NCI-H748 (cell line): Measurements from ENCODE around the gene KRT28.

ENCODE experiments used
- DNase-seq: peaks from one replicate; lab custom pipeline; 2025; ENCODE audit not compliant: unreplicated experiment; lab: John Stamatoyannopoulos, UW

KRT28 gene, protein sequence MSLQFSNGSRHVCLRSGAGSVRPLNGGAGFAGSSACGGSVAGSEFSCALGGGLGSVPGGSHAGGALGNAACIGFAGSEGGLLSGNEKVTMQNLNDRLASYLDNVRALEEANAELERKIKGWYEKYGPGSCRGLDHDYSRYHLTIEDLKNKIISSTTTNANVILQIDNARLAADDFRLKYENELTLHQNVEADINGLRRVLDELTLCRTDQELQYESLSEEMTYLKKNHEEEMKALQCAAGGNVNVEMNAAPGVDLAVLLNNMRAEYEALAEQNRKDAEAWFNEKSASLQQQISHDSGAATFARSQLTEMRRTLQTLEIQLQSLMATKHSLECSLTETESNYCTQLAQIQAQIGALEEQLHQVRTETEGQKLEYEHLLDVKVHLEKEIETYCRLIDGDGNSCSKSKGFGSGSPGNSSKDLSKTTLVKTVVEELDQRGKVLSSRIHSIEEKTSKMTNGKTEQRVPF

DNA sequence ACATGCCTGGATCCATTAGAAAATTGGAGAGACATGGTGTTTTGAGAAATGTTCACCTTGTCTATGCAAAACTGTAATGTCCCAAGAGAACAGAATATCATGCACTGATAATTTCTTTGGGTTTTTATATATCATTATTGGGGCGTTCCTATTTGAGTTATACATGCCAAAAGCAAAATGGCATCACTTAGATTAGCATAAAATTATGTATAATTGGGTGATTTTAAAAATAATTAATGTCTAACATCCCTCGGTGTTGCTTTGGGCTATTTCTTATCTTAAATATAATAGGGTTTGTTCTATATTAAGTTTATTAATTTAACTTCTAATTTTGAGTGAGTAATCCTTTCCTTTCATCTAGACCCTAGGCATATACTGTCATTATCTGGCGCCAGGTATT lies at the start of gene KRT28:
TSS of gene KRT28 (minus strand) at position 101 of the 400 bp plus-strand sequence. CDS start at position 35, 66 bp downstream.
- no peak for DNase-seq

DNA sequence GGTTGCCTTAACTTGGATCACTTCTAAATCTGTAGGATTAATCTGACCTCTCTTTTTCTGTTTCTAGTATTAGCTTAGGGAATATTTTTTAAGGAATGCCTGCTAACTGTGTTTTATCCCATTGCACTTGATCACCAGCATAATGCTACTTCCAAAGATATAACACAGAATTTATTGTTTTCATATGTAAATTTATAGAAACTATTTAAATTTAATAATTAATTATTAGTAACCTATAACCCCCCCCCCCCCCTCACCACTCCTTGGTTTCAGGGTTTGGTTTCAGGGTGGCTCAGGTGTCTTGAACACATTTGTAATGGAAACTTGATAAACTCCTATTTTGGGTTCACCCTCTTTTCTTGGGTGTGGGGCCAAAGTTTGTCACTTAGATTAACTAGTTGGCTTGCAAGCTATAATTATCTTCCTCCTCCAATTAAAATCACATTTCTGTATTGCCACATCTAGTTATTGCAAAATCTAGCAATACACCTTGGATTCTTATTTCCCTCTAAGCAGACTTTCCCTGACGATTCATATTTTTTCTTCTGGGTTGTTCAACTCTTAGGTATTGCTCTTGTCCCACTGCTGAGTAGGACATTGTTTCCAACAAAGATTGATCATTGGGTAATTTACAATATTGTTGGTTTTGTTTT lies 49.0 kb upstream of the KRT28 start:
- DNase-seq = no peak

DNA sequence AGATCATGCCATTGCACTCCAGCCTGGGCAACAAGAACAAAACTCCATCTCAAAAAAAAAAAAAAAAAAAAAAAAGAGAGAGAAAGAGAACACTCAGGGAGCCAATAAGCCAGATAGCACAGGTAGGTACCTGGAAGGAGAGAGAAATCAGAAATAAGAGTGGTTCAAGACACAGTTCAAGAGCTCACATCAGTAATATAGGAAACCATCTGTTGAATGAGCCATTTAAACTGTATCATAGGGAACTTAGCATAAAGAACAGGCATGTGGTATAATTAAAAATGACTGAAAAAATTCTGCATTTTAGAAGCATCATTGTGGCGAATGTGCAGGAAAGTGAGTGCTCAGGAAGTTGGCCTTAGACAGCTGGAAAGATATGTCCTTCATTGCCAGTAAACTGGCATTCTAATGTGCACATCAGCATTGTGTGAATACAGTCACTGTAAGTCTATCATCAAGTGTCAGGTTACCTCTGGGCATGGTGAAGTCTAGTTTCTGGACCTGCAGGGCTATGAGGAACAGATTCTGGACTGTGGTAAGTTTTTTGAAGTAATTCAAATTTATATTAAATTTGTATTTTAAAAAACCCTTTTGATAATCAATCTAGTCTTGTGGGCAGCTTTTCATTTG lies 46.9 kb upstream of the KRT28 start:
- peak; percentile 20 for DNase-seq

DNA sequence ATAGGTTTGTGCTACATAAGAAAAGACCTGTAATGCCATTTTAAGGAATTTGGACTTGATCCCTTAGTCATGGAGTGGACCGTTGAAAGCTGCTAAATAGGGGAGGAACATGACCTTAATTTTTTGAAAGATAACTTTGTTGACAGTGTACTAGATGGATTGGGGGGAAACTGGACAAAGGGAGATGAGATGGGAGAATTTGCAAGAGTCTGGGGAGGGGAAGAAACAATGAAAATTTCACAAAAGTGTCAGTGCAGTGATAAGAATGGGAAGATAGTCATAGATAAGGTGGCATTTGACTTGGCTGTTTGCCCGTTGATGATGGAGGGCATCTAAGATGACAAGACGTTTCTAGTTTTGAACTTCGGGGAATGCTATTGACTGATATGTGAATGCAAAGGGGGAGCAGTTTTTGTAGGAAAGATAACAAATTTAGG lies 44.9 kb upstream of the KRT28 start:
- DNase-seq = no peak

DNA sequence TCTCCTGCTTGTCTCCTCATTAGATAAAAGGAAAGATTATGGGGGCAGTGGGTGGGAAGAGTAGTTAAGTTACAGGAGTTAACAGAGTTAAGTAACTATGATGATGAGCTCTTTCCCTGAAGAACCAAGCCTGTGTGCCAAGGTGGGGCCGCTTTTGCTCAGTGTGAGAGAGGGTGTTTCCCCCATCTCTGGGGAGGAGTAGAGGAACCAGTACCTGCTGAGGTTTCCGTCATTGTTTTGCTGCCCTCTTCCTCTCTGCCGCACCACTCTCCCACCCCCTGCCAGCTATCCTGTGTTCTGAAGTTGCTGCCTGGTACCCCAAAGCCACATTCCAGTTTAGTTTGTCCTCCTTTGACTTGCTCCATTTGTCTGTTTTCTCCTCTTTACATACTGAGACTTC lies 43.5 kb upstream of the KRT28 start:
- DNase-seq = no peak

DNA sequence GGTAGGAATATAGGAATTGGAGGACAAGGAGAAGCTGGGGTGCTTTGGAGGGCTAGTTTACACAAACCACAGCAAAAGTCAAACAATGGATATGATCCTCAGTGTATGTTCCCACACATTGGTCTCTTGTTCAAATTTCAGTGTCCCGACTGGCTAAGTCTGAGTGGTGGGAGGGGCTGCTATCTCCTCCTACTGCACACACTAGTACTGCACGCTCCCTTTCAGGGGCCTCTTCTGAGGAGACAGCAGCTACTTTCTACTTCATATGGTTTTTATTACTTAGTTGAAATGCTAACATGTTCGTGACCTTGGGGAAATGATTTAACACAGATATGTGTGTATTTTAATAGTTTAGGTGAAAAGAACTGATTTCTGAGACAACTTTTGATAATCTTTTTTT lies 41.5 kb upstream of the KRT28 start:
- no peak for DNase-seq

DNA sequence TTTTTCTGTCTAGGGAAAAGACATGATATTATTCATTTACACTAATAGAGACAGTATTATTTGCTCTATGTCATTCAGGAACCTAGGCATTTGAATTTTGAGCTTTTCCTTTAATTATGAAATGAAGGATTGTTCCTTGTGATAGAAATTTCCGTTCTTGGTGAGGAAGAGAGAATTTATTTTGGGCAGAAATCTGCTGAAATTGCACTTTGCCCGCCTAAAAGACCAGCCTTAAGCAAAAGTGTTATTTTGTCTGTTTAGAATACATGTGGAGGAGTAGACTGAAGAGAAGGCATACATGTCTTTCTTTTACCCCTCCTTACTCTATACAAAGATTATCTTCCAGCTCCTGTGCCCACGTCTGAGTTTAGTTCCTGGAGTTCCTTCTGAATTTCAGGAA lies 39.4 kb upstream of the KRT28 start:
- no peak for DNase-seq

DNA sequence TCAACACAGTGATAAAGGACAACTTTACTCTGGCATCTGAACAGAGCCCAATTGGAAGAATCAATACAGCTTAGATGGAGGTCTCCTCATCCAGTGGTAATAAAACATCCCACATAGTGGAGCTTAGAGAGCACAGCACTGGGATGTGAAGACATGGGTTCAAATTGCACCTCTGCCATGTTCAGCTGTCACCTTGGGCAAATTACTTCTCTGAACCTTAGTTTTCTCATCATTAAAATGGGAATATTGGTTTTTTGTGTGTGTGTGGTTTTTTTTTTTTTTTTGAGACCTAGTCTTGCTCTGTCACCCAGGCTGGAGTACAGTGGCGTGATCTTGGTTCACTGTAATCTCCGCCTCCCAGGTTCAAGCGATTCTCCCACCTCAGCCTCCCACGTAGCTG lies 36.3 kb upstream of the KRT28 start:
- DNase-seq = no peak

DNA sequence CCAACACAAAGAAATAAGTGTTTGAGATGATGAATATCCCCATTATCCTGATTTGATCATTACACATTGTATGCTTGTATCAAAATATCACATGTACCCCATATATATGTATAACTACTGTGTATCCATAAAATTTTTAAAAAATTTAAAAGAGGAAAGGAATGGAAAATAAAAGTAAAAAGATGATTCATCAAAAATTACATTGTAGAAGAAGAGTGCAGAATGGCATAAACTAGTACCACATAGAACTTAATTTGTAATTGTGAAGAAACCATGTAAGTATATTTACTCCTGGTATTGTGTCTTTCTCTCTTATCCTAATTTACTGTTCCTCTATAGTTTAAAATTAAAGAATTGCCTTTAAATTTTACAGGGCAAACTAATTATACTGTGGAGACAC lies 34.1 kb upstream of the KRT28 start:
- DNase-seq = no peak

DNA sequence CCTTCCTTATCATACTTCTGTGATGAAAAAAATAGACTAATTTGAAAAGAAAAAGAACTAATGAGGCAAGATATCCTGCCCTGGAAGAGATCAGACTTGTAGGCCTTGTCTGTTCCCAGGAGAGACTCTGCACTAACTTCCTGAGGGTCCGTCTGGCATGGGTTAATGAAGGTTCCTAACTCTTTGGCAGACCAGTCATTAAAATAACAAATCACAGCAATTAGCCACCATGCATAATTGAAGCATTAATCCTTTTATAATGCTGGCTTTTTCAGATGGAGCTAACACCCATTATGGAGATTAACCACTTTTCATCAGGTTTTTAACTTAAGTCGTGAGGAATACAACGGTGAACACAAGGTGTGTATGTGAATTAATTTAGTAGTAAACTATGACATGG lies 33.1 kb upstream of the KRT28 start:
- DNase-seq = no peak

DNA sequence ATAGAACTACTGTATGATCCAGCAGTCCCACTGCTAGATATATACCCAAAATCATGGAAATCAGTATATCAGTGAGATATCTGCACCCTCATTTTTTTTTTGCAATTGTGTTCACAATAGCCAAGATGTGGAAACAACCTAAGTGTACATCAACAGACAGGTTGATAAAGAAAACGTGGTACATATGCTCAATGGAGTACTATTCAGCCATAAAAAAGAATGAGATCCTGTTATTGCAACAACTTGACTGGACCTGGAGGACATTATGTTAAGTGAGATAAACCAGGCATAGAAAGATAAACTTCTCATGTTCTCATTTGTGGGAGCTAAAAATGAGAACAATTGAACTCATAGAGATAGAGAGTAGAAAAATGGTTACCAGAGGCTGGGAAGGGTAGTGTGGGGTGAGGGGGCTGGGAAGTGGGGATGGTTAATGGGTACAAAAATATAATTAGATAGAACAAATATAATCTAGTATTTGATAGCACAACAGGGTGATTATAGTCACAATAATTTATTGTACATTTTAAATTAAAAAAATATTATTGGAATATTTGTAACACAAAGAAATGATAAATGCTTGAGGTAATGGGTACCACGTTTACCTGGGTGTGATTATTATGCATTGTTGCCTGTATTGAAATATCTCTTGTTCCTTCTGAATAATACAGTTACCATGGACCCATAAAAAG lies 30.5 kb upstream of the KRT28 start:
- DNase-seq = no peak

DNA sequence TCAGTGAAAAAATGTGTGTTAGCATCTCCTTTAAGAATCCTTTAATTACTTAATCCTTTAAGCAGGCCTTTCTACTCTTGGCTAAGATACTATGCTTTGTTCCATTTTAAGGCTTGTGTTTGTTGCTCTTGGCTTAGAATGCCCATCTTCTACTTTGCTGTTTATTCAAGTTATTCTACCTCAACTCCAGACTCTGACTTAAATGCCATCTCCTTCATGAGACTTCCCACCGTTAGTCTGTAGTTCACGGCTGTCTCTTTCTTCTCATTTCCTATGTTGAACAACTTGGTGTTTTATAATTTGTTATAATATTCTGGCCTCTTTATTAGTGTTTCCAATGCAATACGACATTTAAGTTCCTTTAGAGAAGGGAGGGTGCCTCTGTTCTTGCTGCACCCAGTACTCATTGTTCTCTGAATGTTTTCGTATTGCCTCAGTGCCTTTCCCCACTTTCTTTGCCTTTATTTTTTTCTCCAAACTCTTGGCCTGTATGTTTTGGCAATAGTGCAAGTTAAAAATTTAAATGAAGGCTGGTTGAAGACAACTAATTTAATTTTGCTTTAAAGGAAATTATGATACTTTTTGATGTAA lies 28.8 kb upstream of the KRT28 start:
- no peak for DNase-seq

DNA sequence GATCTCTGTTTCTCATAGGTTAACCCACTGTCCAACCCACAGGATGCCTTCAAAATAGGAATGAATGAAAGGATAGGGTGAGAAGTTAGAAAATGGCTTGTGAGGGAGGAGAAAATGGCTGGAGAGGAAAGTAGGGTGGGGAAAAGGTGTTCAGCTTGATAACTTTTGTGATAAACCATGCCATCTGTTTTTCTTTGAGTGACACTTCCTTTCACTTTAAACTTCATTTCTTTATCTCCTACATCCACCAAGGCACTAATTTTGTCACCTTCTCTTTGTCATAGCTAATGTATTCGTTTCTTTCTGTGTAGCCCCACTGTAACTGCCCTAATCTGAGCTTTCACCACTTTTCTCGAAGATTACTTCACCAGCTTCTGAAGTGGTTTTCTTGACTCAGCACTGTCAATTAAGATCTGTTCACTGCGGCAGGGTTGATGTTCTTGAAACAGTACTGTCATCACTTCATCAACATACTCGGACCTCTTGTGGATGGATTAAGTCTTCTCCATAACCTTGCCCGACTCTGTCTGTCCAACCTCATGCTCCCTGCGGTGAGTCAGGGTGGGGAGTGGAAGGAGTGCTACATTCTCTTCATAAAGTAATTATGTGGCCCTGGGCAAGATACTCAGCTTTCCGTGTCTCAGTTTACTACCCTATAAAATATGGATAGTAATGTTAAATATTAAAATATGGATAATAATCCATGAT lies 28.1 kb upstream of the KRT28 start:
- no peak for DNase-seq

DNA sequence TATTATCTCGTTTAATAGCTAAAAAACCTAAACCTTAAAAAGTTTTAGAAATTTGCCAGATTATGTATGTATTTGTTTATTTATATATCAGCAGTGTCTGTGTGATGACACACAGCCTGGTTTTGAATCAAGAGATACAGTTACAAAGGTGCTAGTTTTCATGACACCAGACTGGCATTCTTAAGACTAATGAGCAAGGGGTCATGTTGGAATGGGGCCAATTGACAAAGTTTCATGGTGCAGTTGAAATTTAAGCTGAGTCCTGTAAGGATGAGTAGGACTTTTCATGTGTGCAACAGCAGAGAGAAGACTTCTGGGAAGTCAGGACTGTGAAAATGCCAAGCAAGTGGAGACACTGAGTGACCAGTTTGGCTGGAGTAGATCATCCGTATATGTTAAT lies 25.8 kb upstream of the KRT28 start:
- DNase-seq = no peak

DNA sequence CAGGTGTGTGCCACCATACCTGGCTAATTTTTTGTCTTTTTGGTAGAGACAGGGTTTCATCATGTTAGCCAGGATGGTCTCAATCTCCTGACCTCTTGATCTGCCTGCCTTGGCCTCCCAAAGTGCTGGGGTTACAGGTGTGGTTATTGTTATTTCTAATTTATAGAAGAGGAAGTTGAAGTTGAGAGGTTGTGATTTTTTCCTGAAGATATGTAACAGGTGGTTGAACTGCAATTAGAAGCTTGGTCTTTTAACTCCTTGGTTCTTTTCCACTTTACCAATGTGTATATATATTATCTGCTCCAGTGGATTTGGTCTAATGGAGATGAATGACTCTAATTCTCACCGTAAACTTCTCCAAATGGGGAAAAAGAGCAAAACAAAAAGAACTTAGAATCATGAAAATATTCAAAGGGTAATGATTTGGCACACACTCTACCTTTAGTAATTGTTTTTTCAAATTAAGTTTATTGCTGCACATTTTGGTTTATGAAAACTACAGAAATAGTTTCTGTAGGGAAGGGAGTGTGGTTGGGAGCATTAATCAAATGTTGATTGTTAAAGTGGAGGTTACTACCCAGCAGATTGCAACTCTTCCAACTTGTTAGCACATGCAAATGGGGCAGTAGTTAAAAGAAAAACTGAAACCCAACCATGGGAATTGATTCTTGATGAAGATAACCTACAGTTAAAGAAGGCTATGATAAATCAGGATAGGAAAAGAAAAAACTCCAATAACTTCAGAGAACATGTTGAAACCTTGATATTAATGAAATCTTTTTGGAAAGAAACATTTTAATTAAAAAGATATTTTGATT lies 24.5 kb upstream of the KRT28 start:
- DNase-seq = no peak

DNA sequence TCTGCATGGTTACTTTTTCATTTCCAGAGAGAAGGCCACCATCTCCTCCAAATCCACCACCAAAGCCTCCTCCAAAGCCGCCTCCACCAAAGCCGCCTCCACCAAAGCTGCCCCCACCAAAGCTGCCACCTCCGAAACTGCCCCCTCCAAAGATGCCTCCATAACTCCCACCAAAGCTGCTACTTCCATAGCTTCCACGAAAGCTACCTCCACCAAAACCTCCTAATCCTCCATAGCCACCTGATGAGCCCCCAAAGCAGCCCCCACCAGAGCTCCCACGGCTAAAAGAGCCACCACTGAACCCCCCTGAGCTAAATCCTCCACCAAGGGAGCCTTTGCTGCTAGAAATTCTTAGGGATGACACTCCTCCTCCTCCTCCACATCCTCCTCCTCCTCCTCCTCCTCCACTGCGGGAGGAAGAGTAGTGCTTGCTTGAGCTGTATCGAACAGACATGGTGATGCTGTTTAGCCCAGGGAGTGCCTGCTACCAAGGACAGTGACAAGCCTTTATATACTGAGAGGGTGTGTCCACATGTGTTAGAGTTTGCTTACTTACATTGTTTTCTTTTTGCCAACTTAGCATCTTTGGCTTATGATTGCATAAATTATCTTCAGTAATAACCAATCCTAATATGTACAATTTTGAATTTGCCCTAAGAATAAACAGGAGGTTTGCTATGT lies 22.5 kb upstream of the KRT28 start, which contains the start of gene KRT10:
TSS of gene KRT10 (minus strand) at position 483 of the 681 bp plus-strand sequence. CDS start at position 454, 29 bp downstream.
- no peak for DNase-seq

DNA sequence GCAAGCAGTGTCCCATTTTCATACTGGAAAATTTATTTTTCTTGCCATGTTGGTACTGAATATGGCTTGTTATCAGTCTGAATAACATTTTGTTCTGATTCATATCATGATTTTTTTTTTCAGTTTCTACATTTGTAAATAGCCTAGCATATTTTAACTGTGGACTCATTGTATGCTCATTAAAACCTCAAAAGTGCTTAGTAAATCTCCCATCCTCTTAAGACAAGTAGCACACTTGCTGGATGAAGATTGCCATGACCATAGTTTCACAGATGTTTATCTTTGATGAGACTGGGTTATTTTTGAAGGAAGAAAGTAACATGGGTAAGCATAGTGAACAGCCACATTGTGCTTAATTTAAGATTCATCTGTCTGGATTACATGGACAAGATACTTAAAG lies 21.8 kb upstream of the KRT28 start:
- DNase-seq = no peak

DNA sequence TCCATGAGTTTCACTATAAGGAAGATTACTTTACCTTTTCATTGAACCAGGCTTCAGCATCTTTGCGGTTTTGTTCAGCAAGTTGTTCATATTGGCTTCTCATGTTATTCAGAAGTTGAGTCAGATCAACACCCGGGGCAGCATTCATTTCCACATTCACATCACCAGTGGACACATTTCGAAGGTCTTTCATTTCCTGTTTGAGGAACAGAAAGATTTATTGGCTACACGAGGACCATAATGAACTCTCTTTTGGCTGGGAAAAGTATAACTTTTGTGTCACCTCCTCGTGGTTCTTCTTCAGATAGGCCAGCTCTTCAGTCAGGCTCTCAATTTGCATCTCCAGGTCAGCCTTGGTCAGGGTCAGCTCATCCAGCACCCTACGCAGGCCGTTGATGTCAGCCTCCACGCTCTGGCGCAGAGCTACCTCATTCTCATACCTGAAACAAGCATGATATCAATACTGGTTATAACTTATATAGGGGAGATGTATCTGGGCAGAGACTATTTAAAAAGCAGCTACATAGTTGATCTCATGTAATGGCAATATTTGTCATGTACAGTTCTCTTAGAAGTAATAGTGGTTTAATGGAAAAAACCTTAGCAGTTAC lies 20.6 kb upstream of the KRT28 start:
- no peak for DNase-seq
